ENCODE results near the gene RASSF4. TPM values are rescaled to one million over a fixed set of nuclear protein-coding genes. Genes with fewer than 3 reads are reported as not detected.

RASSF4 gene
- total RNA-seq, 2 experiments from 2014 or later: 0.76 to 1.6 TPM

DNA sequence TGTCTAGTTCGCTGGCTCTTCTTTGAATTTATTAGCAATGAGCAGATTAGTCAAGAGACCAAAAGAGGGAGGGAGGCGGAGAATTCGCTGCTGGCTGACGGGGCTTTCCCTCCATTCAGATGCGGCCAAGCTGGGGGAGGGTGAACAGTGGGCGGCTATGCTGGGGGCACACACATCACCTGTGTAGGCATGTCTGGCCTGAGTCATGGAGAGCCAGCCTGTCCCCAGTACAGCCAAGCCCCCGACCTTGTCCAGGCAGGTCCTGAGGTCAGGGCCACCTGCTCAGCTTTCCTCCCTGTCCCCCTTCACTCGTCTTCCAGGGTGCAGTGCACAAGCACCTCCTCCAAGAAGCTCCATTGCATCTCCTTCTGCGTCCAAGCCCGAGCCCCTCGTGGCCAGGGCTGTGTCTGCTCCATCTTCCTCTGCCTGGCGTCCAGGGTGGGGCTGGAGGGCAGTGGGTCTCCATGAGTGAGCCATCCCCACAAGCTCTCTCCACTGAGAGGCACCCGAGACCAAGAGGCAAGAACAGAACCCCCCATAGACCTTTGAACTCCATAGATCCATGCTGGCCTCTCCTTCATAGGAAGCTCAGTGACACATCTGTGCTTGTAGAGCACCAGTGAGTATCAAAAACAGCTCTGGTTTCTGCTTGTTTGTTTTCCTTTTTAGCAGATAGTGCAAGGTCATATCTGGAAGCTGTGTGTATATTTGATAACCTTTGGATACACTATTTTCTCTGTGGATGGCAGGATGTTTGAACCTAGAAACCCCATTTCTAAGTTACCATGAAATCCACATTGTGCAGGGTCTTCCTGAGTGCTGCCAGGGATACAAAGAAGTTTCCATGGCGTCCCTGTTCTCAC, 20.9 kb downstream of the RASSF4 start:
- ChIA-PET POLR2A (interaction anchor here (0.9 to 1.3 kb wide), 3 partner anchors 21 to 53 kb away, joined by 3 to 4 read pairs (median 3); no protein-coding TSS in a partner anchor), CTCF (interaction anchor here (1.1 to 4.2 kb wide), 6 partner anchors 12 to 48 kb away, joined by 3 to 25 read pairs (median 3); partner anchors contain the start of genes RASSF4 and ZNF22)
- no peaks in the 10 kb centered on the region for H3K9me3 Mint-ChIP-seq (ENCODE audit: insufficient read depth)
- no peak overlapping the region for H3K4me3 Mint-ChIP-seq
- H3K27me3 Mint-ChIP-seq (ENCODE audit: low read depth): peaks cover under 1% of the 10 kb centered on the region
- H3K27ac Mint-ChIP-seq: no peak overlapping the region
- DNase-seq: no peak
- ATAC-seq: no peak
- H3K36me3 Mint-ChIP-seq (ENCODE audit: low read depth): no peaks in the 10 kb centered on the region
- H3K4me1 Mint-ChIP-seq (ENCODE audit: low read depth): peaks cover 15% of the 10 kb centered on the region

GRCh38 chr10:44981172-44982113, 21.8 kb downstream of the RASSF4 start:
- no peaks in the 10 kb centered on the region for H3K36me3 Mint-ChIP-seq (ENCODE audit: low read depth)
- POLR2A ChIA-PET: interaction anchor here (1.1 to 1.3 kb wide), 2 partner anchors 20 to 23 kb away, joined by 3 to 4 read pairs; no protein-coding TSS in a partner anchor
- H3K27me3 Mint-ChIP-seq (ENCODE audit: low read depth): peaks cover 9% of the 10 kb centered on the region
- H3K4me1 Mint-ChIP-seq (ENCODE audit: low read depth): peaks cover 12% of the 10 kb centered on the region
- no peaks in the 10 kb centered on the region for H3K9me3 Mint-ChIP-seq (ENCODE audit: insufficient read depth)
- H3K27ac Mint-ChIP-seq: no peak overlapping the region
- no peak for ATAC-seq
- H3K4me3 Mint-ChIP-seq: no peak overlapping the region
- CTCF ChIA-PET: interaction anchor here (1.1 to 4.2 kb wide), 5 partner anchors 13 to 49 kb away, joined by 3 to 25 read pairs (median 3); partner anchors contain the start of genes RASSF4 and ZNF22
- DNase-seq: no peak

DNA sequence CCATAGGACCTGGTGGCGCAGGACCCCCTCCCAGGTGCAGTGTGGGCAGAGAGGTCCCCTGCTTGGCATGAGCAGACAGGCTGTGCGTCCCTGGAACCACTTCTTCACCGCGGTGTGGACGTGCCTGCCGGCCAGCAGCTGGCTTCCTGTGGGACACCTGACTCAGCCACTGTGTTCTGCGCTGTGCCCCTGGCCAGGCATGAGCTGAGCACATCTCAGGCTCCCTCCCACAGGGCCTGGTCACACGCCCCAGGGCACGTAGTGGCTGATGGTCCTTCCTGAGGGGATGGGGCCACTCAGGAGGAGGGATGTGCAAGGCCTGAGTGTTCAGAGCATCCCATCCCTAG, 22.5 kb downstream of the RASSF4 start:
- Mint-ChIP-seq H3K4me1 (ENCODE audit: low read depth) (peaks cover 10% of the 10 kb centered on the region), H3K4me3 (no peak overlapping the region), H3K27ac (no peak overlapping the region), H3K27me3 (ENCODE audit: low read depth) (peaks cover 9% of the 10 kb centered on the region), H3K36me3 (ENCODE audit: low read depth) (no peaks in the 10 kb centered on the region), H3K9me3 (ENCODE audit: insufficient read depth) (no peaks in the 10 kb centered on the region)
- CTCF ChIA-PET: interaction anchor here (2.1 kb wide), 1 partner anchor 13 kb away, joined by 6 read pairs; no protein-coding TSS in a partner anchor
- DNase-seq (no peak), ATAC-seq (no peak)
- POLR2A ChIA-PET: no interaction called here

DNA sequence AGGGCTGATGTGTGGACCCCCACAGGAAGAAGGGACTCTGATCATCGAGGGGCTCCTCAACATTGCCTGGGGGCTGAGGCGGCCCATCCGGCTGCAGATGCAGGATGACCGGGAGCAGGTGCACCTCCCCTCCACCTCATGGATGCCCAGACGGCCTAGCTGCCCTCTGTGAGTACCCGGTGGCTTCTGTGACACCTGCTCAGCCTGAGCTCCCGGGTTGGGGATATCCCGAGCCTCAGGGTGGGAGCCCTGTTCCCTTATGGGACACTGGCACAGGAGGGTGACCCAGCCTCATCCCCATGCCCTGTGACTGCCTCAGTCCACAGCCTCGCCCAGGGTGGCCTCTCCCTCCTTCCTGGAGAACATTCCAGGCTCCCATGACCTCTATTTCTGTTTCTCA, 22.9 kb downstream of the RASSF4 start:
- Mint-ChIP-seq H3K27me3 (ENCODE audit: low read depth) (peaks cover 9% of the 10 kb centered on the region), H3K4me1 (ENCODE audit: low read depth) (peaks cover 10% of the 10 kb centered on the region), H3K4me3 (no peak overlapping the region), H3K9me3 (ENCODE audit: insufficient read depth) (no peaks in the 10 kb centered on the region), H3K36me3 (ENCODE audit: low read depth) (no peaks in the 10 kb centered on the region), H3K27ac (no peak overlapping the region)
- POLR2A ChIA-PET: no interaction called here
- ATAC-seq: no peak
- CTCF ChIA-PET: no interaction called here
- DNase-seq: no peak

GRCh38 chr10:44983066-44983894, 23.7 kb downstream of the RASSF4 start:
- CTCF ChIA-PET: no interaction called here
- POLR2A ChIA-PET: no interaction called here
- DNase-seq (no peak), ATAC-seq (no peak)
- peaks cover 9% of the 10 kb centered on the region for H3K27me3 Mint-ChIP-seq (ENCODE audit: low read depth)
- H3K27ac Mint-ChIP-seq: no peak overlapping the region
- H3K36me3 Mint-ChIP-seq (ENCODE audit: low read depth): no peaks in the 10 kb centered on the region
- H3K4me3 Mint-ChIP-seq: no peak overlapping the region
- H3K4me1 Mint-ChIP-seq (ENCODE audit: low read depth): peaks cover 6% of the 10 kb centered on the region
- H3K9me3 Mint-ChIP-seq (ENCODE audit: insufficient read depth): no peaks in the 10 kb centered on the region

- Mint-ChIP-seq H3K9me3 (ENCODE audit: insufficient read depth) (no peaks in the 10 kb centered on the region), H3K4me3 (no peak overlapping the region), H3K36me3 (ENCODE audit: low read depth) (no peaks in the 10 kb centered on the region), H3K27me3 (ENCODE audit: low read depth) (peaks cover 11% of the 10 kb centered on the region), H3K27ac (no peak overlapping the region), H3K4me1 (ENCODE audit: low read depth) (peaks cover 3% of the 10 kb centered on the region)
- ChIA-PET CTCF (no interaction called here), POLR2A (no interaction called here)
- DNase-seq: no peak
- ATAC-seq: no peak
Observed at GRCh38 chr10:44983895-44984278, 24.3 kb downstream of the RASSF4 start.

DNA sequence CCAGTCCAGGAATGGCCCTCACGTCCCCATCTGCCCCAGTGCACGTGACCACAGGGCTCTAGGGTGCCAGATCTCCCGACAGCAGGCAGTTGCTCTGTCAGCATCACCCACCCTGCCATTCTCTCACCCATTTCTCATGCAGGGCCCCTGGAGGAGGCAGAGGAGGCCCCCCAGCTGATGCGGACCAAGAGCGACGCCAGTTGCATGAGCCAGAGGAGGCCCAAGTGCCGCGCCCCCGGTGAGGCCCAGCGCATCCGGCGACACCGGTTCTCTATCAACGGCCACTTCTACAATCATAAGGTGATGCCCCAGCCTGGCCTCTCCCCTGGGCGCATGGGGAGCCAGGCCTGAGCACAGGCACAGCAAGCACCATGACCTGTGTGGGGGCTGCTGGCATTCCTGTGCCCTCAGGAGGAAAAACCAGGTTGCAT, 25.1 kb downstream of the RASSF4 start:
- H3K4me1 Mint-ChIP-seq (ENCODE audit: low read depth): peaks cover 3% of the 10 kb centered on the region
- H3K36me3 Mint-ChIP-seq (ENCODE audit: low read depth): no peaks in the 10 kb centered on the region
- H3K27me3 Mint-ChIP-seq (ENCODE audit: low read depth): peaks cover 11% of the 10 kb centered on the region
- POLR2A ChIA-PET: no interaction called here
- CTCF ChIA-PET: no interaction called here
- no peak overlapping the region for H3K4me3 Mint-ChIP-seq
- no peak for DNase-seq
- no peaks in the 10 kb centered on the region for H3K9me3 Mint-ChIP-seq (ENCODE audit: insufficient read depth)
- no peak overlapping the region for H3K27ac Mint-ChIP-seq
- no peak for ATAC-seq

DNA sequence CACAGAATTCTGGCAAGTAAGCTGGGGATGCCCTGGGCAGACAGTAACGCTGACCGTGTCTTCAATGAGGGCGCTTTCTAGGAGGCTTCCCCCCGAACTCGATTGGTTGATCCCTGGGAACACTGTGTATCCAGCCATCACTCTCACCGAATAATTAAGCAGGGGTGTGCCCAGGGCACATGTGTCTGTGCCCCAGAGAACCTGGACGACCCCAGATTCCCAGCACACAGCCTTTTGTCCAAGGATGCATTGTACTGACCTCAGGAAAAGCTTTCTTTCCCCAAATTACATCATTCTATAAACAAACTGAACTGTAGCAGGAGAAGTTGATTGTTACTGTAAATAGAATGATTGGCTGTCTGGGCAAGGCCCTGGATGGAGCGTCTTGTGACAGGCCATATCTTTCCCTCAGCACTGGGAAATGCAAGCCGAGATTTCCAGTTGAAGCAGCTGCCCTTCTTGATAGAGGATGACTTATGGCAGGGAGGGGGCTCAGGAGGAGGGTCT, 25.6 kb downstream of the RASSF4 start:
- Mint-ChIP-seq H3K27ac (no peak overlapping the region), H3K4me3 (no peak overlapping the region), H3K4me1 (ENCODE audit: low read depth) (peaks cover 3% of the 10 kb centered on the region), H3K36me3 (ENCODE audit: low read depth) (no peaks in the 10 kb centered on the region), H3K27me3 (ENCODE audit: low read depth) (peaks cover 11% of the 10 kb centered on the region), H3K9me3 (ENCODE audit: insufficient read depth) (no peaks in the 10 kb centered on the region)
- POLR2A ChIA-PET: no interaction called here
- ATAC-seq (no peak), DNase-seq (no peak)
- CTCF ChIA-PET: interaction anchor here (1.3 kb wide), 1 partner anchor 52 kb away, joined by 3 read pairs; no protein-coding TSS in a partner anchor

DNA sequence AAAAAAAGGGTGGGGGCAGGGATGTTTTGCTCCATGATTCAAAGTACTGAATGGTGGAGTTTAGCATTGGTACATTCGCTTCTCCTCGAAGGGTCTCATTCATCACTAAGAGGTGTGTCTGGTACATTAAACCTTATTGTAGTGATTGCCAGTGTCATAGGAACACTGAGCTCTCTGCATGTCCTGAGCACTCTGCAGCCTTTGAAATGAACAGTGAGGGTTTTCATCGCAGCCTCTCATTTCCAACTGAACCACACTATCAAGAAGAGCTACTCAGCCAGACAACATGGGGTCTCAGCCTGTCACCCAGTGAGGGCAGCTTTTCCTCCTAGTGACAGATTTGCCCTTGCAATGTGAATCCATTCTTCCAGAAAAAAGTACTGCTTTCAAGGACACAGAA, 26.6 kb downstream of the RASSF4 start:
- Mint-ChIP-seq H3K36me3 (ENCODE audit: low read depth) (no peaks in the 10 kb centered on the region), H3K4me1 (ENCODE audit: low read depth) (peaks cover under 1% of the 10 kb centered on the region), H3K9me3 (ENCODE audit: insufficient read depth) (no peaks in the 10 kb centered on the region), H3K4me3 (no peak overlapping the region), H3K27me3 (ENCODE audit: low read depth) (peaks cover 11% of the 10 kb centered on the region), H3K27ac (no peak overlapping the region)
- ATAC-seq: no peak
- CTCF ChIA-PET: interaction anchor here (1.3 to 1.8 kb wide), 2 partner anchors 10 to 53 kb away, joined by 3 to 6 read pairs; no protein-coding TSS in a partner anchor
- no peak for DNase-seq
- POLR2A ChIA-PET: no interaction called here

GRCh38 chr10:44986670-44987069, 27.1 kb downstream of the RASSF4 start:
- ChIA-PET CTCF (interaction anchor here (1.3 to 1.8 kb wide), 2 partner anchors 11 to 53 kb away, joined by 3 to 6 read pairs; no protein-coding TSS in a partner anchor), POLR2A (no interaction called here)
- Mint-ChIP-seq H3K27me3 (ENCODE audit: low read depth) (peaks cover 11% of the 10 kb centered on the region), H3K4me1 (ENCODE audit: low read depth) (no peaks in the 10 kb centered on the region), H3K4me3 (no peak overlapping the region), H3K36me3 (ENCODE audit: low read depth) (no peaks in the 10 kb centered on the region), H3K9me3 (ENCODE audit: insufficient read depth) (no peaks in the 10 kb centered on the region), H3K27ac (no peak overlapping the region)
- no peak for DNase-seq
- no peak for ATAC-seq

Data from activated CD8-positive, alpha-beta T cell treated with anti-CD3 and anti-CD28 coated beads, Interleukin-2, amount 10 ng/mL, durations not matched to agents 7 days and 5 days (primary cell).